NCI-H748 (cell line): ENCODE data around the gene TLE4.
"Not testable (repeated sequence)": the region's sequence is repeated elsewhere in the genome, so short reads cannot be mapped to it uniquely, and the experiment has no call there.

Source experiments
- DNase-seq: peaks from one replicate; lab custom pipeline; 2025; ENCODE audit not compliant: unreplicated experiment; lab: John Stamatoyannopoulos, UW

Gene TLE4

DNA sequence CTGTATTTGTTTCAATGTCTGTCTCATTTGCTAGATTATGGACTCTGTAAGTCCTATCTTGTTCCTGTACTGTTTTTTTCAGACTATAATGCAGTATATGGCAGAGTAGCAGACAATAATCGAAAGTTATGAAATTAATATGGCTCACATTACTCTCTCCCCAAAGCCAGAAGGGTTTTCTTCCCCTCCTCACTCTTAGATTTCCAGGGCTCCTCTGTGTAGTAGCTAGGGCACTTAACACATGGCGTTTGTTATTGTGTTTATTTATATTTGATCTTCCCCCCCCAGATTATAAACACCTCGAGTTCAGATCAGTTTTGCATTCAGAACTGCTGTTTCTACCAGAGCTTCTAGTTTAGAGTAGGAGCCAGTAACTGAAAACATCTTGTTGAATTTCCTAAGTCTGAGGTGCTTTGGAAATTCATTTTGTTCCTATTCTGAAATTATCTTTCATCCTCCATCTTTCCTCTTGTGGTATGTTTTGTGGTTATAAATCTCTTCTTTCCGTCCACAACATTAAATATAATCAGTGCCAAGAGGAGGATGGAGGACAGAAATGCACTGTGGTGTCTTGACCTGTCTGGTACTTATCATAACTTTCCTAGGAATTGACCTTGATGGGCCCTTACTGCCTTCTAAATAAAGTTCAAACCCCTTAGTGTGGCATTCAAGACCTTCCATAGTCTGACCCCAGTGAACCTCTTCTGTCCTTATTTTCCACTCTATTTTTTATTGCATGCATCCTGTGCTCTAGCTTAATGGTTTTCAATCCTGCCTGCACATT is 27.0 kb downstream of the TLE4 start:
- no peak for DNase-seq

- DNase-seq: no peak
Observed at GRCh38 chr9:79600466-79600865, 28.7 kb downstream of the TLE4 start.

GRCh38 chr9:79603222-79603920 is 31.6 kb downstream of the TLE4 start:
- no peak for DNase-seq

DNA sequence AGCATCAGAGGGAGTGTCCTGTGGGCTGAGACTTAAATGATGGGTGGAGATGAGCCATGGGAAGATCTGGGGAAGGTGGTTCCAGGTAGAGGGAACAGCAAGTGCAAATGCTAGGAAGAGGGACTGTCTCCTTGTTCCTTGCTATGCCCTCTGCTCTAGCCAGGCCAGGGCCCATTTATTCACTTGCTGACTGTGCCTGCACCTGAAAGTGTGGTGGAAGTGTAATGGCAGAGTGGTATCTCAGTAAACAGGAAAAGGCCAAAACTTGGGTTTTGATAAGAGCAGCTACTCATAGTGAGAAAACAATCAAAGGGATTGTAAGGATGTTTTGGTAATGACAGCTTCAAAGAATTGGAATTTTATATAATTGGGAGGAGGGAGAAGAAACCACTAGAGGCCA is 32.4 kb downstream of the TLE4 start:
- DNase-seq: no peak

DNA sequence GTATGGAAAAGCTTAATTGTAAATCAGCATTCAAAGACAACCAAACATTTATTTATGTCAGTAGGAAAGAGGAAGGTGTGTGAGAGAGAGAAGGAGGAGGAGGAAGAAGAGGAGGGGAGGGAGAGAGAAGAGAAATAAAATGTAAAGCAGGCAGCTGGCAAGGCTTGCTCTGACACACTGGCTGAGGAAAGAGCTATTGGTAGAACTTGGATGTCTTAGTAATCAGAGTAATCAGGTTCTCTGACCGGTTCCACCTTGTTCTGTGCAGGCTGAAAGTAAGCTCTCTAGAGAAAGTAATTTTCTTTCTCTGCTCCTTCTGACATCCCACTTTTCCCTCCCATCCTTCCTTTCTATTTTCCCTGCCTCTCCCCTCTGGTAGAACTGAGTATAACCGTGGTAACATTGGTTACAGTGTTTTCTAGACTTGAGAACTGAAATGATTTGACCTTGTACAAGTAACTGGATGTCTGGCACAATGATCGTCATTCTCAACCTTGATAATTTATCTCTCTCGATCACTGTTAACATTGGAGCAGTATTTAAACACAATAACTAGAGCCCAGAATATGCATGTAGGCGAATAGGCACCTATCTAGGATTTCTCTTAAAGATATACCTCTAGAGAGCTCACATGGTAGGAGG is 33.3 kb downstream of the TLE4 start:
- no peak for DNase-seq

DNA sequence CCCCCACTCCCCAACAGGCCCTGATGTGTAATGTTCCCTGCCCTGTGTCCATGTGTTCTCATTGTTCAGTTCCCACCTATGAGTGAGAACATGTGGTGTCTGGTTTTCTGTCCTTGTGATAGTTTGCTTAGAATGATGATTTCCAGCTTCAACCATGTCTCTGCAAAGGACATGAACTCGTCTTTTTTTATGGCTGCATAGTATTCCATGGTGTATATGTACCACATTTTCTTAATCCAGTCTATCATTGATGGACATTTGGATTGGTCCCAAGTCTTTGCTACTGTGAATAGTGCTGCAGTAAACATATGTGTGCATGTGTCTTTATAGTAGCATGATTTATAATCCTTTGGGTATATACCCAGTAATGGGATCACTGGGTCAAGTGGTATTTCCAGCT is 34.8 kb downstream of the TLE4 start:
- not testable (repeated sequence) for DNase-seq

DNA sequence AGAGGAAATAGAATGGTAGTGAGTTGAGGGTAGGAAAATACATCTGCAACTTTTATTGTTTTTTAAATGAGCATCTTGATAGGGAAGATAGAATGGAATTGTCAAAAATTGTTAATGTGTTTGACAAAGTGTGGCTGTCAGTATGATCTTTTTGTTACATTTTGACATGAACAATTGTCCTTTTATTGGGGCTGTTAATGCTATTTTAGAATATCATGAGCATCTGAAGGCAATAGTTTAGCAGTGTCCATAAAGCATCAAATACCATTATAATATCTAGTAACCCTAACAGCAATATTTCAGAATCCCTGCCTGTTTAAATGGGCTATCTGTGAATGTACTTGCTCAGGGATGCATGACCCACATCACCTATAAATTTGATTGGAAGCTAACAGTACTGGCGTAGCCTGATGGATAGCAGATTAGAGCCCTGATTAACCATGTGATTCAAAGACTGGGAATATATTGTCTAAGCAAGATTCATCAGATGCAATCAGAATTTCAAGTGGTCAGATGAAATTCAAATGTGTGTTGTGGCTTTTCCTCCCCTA is 37.8 kb downstream of the TLE4 start:
- no peak for DNase-seq

DNA sequence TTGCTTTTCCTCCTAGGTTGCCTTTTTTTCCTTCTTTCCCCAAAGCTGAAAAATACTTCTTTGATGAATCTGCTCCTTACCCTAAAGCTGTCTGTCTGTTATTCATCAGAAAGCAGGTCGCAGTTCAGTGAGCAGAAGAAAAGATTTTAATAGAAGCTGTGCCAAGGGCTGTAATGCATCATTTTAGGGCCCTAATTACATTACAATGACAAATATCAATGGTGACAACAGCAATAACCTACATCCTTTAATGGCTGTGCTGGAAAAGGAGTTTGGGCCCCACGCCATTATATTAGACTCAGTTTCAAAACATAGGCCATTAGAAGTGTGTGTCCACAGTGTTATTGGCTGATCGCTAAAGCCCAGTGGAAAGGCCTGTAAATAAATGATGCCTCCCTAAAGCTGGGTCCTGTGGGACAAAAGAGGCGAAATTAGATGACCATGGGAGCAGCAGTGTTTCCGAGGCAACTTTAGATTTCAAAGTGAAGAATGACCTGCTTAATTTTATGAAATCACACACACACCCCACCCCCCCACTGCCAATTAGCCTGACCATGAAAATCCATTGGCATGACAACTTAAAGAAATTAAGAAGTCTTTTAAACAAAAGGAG is 38.4 kb downstream of the TLE4 start:
- DNase-seq: peak; percentile 50

DNA sequence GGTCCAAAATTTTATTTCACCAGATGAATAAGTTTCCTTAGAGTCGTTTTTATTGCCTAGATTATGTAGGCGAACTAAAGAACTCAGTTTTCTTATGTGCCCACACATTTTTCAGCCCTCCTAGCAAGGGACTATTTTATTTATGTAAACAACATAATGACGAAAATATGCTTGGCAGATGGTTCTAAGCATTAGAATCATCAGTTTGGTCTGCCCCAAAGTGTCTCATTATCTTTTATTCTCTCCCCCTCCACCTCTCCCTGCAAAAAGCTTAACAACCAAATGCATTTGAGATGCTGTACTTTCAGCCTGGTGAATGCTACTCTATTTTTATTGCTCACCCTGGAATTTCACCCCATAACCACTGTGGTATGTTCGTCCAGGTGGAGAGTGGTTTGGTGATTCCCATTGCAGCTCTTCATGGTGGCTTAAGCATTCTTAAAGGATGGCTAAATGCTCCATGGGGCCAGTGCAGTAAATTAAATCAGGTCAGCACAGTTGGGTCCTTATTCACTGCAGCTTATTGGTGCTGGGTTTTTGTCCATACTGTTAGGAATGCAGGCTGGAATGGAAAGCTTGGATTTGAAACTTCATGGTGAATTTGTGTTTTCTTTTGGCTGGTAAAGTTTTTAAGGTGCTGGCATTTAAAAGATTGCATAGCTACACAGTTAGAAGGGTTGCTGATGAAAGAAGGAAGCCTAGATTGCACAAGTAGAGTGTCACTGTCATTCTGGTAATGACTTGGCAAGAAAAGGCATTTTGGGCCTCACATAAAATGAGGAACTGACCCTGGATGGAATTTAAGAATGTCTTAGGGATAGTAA is 39.2 kb downstream of the TLE4 start:
- DNase-seq: no peak

DNA sequence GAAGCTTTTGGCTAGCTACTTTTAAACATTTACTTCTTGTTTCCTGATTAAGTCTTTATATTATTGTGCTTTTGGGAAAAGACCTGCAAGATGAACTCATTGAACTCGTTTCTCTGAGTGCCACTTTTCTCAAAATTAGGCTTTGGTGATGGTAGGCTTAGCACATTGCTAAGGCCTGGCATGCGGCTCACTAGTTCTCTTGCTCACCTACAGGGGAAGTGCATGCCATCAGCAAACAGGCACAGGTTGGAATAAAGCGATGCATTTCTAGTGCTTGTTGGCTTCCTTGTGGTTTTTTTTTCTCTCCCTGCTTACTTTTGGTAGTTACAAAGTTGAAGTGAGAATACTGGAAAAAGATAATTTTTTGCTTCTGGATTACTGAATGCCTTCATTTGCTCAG is 41.4 kb downstream of the TLE4 start:
- no peak for DNase-seq

DNA sequence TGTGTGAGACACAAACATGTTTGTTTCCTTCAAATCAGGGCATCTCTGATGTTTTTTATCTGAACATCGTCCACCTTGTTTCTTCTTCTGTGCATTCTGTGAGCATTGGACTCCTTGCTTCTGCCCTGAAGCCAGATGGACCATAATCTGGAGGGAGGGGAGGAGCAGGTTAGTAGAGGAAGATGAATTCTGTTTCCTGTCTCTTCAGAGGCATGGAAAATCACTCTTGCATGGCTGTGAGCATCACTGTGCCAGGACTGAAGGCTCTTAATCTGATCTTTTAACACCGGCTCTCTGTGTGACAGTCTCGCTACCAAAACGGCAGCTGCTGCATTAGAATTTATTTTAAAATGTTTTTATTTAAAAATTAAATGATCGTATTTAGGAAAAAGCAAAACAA is 43.3 kb downstream of the TLE4 start:
- no peak for DNase-seq

- no peak for DNase-seq
Observed at GRCh38 chr9:79616013-79616412, 44.2 kb downstream of the TLE4 start.

GRCh38 chr9:79616971-79617370 is 45.2 kb downstream of the TLE4 start:
- DNase-seq: no peak

DNA sequence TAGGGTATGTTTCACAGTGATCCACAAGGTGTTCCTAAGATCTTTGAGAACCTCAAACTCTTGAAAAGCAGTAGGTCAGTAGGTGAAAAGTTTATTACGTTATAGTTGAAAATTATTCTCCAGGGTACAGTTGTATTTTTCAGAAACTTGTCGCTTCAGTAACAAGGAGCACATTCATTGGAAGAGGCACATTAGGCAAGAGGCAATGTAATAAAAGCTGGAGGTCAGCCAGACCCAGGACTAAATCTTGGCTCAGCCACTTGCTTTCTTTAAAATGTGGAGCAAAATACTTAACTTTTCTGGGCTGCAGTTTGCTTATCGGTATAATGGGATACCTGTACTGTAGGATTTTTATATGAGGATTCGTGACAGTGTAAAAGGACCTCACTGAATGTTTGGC is 45.6 kb downstream of the TLE4 start:
- no peak for DNase-seq

GRCh38 chr9:79619930-79620329 is 48.2 kb downstream of the TLE4 start:
- no peak for DNase-seq

- DNase-seq: no peak
Observed at GRCh38 chr9:79621916-79622575, 50.3 kb downstream of the TLE4 start.

GRCh38 chr9:79623799-79624721 is 52.3 kb downstream of the TLE4 start:
- peak; percentile 44 for DNase-seq

DNA sequence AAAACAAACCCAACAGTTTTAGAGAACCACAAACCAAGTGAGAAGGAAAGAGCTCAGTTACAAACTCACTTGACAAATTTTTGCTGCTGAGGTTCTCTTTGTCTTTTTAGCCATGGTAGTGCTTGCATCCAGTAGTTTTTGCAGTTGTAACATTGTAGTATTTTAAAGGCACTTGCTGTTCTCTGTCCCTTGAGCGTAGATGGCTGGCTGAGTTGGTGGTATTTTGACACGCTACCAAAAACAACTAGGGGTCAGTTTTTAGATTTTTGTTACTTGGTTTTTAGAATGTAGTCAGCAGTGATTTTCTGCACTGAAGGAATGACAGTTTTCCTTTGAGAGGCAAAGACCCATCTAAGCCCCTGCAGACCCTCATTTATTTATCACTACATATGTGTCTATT is 58.0 kb downstream of the TLE4 start:
- DNase-seq: no peak
